Measurements from ENCODE around the gene SHISAL1.

Gene SHISAL1

GRCh38 chr22:44298406-44299091, 14.2 kb downstream of the SHISAL1 start:
- DNase-seq: no peak

GRCh38 chr22:44297470-44298061, 15.2 kb downstream of the SHISAL1 start:
- DNase-seq: no peak

GRCh38 chr22:44295406-44295805, 17.3 kb downstream of the SHISAL1 start:
- DNase-seq: no peak

- DNase-seq: no peak
These were observed 18.9 kb downstream of the SHISAL1 start for GRCh38 chr22:44293876-44294275.

- DNase-seq: no peak
These were observed 19.7 kb downstream of the SHISAL1 start for GRCh38 chr22:44293034-44293433.

- no peak for DNase-seq
These were observed 20.2 kb downstream of the SHISAL1 start for GRCh38 chr22:44292521-44292920.

- DNase-seq: no peak
These were observed 20.9 kb downstream of the SHISAL1 start for GRCh38 chr22:44291674-44292360.

- DNase-seq: no peak
These were observed 21.5 kb downstream of the SHISAL1 start for GRCh38 chr22:44291265-44291664.

GRCh38 chr22:44289414-44290171, 23.2 kb downstream of the SHISAL1 start:
- no peak for DNase-seq

GRCh38 chr22:44288913-44289312, 23.8 kb downstream of the SHISAL1 start:
- DNase-seq: no peak

- DNase-seq: no peak
These were observed 25.0 kb downstream of the SHISAL1 start for GRCh38 chr22:44287741-44288140.

GRCh38 chr22:44287121-44287693, 25.5 kb downstream of the SHISAL1 start:
- DNase-seq: no peak

GRCh38 chr22:44286646-44287045, 26.1 kb downstream of the SHISAL1 start:
- DNase-seq: no peak

GRCh38 chr22:44284711-44285110, 28.0 kb downstream of the SHISAL1 start:
- no peak for DNase-seq

GRCh38 chr22:44281768-44282637, 30.7 kb downstream of the SHISAL1 start:
- no peak for DNase-seq

GRCh38 chr22:44280665-44281188, 32.0 kb downstream of the SHISAL1 start:
- DNase-seq: no peak

GRCh38 chr22:44279069-44279360, 33.7 kb downstream of the SHISAL1 start:
- no peak for DNase-seq

GRCh38 chr22:44278243-44279068, 34.3 kb downstream of the SHISAL1 start:
- no peak for DNase-seq

- DNase-seq: no peak
These were observed 35.2 kb downstream of the SHISAL1 start for GRCh38 chr22:44277386-44278135.

GRCh38 chr22:44276706-44277356, 35.9 kb downstream of the SHISAL1 start:
- DNase-seq: no peak
